GM21526 (cell line): Measurements from ENCODE around the gene CTBP2.

Experiments used
- ATAC-seq: cut with Tn5 transposase; IDR thresholded peaks from one replicate; pipeline ENCODE4 v1.9.1; 2021; ENCODE audit warnings: moderate library complexity; ENCODE audit not compliant: unreplicated experiment, low FRiP score

CTBP2 gene

DNA sequence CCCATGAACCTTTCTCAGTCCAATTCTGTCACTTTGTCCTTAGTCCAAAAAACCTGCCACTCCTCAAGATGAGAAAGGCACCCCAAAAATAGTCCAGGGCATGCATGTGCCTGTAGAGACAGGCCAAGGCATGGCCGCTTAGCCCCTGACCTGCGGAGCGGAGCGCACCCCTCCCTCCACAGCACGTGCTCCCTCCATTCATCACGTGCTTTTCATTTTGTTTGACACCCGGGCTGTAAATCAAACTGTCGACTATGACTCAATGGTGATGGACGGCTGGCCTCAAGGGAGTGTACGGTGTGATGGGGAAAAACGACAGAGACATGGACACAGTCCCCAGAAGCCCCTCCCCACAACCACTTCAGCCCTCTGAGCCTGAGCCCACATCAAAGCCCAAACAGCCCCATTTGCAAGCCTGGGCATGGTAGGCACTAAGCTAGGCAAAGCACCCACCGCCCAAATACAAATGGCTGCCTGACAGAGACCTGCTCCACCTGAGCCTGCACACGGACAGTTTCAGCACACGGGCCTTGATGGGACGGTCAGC, 127.8 kb downstream of the CTBP2 start:
- ATAC-seq: no peak

DNA sequence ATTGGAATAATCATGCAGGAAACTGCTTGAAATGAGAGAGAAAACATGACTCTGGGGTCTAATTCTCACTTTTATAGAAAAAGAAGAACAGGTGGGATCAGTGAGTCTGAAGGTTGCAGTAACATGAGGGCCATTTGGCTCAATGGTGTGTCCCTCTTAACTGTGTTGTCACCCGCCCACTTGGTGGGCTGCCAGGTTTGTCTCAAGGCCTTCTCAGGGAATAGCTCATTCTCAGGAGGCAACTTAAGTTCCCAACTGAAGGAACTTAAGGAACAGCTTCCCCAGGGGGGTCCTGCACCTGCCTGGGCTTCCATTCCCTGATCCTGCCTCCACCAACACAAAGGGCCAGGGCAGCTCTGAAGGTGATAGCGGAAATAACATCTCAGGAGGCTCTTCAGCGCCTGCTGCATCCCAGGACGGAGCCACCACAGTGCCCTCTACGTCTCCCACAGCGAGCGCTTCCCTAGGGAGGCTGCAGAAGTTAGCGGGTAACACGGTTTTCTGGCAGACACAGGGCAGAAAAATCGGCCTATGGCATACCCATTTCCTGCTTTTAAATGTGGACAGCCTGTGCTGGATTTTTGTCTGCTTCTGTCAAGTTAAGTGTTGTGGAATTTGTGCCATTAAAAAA, 129.7 kb downstream of the CTBP2 start:
- ATAC-seq: no peak

DNA sequence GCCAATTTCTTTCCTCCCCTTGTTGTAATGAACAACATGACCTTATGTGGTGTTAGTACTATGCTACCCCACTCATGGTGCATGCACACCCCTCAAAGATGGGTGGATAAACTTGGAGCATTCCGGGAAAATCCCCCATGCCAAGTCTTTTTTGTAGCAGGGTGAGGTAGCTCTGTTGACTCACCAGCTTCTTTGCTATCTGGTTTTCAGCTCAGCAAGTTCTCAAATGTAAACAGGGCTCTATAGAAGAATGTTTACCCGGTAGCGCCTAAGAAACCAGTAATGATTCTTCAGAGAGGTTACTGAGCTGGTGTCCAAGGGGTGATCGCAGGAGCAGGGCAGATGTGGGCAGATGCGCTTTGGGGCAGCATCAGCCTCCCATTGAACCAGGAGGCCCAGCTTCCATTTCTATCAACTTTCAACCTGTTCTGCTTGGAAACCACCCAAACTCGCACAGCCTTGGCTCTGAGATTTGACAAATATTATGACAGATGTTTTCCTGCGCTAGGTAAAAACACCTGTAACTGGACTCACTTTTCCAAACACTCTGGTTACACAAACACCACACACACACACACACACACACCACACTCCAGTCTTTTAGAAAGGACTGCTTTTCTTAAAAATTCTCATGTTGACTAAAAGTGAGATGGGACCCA, 130.7 kb downstream of the CTBP2 start:
- no peak for ATAC-seq

DNA sequence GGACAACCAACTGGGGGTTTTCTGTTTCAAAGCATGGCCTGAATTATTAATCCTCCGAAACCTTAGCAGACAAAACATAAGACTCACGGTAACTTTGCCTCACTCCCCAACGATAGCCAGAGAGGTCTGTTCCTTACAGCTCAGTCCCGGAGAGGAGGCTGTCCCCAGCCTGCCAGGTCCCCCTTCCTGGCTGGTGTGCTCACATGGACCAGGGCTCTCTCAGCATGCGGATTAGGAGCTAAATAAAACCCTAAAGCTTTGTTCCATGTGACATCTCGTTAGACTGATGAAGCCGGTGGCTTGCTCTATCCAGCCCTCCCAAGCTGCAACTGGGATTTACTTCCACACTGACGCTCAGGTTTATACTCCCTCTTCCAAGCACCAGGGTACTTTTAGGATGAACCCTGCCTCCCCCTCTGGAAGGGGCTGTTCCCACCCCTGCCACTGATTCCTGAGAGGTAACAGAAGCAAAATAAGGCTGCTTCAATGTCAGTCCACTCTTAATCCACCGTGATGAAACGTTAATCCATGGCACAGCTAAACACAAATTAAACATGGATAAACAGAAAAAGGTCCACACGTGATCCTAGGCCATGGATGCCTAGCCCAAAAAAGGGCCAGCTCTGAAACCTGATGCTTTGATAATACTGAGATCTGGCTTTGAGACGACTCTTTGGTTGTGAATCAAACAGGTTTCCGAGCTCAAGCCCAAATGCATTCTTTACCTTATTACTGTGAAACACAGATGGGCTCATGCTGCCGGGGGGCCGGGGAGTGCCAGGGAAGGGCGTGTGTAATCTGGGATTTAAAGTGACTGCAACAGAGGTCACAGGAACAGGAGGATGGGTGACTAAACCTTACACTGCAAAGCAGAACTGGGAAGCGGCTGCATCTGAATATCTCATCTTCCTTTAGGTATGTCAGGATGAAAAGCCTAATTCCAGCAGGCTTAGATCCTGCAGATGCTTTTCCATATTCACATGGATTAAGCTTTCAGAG, 132.2 kb downstream of the CTBP2 start:
- no peak for ATAC-seq

DNA sequence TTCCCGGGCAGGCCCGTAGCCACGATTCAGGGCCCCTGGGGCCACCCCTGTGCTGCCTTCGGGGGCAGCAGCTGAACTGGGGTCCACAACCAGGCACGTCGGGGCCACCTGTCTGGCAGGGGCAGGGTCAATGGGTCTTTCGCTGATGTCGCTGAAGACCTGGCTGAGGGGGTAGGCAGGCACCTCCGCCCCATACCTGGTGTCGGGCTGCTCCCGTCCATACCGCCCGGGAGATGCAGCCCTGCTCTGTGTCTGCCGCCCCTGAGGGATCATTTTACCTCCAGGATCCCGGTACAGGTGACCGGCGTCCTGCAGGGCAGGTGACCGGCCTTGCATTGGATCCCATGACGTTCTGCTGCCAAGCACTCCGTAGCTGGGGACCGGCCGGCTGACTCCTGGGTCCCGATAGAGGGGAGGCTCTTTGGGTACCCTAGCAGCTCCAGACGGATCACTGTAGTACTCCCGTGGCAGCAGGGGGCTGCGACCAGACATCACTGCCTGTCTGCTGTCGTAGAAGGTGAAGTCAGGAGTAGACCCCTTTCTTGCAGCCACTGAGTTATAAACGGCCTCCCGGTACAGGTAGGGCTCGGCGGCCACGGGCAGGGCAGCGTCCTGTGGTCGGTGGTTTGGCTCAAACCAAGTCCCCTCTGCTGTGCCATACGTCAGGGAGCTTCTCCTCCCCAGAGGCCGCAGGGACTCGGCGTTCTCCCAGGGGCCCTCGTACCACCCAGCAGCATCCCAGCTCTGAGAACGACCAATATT, 133.2 kb downstream of the CTBP2 start:
- ATAC-seq: no peak

DNA sequence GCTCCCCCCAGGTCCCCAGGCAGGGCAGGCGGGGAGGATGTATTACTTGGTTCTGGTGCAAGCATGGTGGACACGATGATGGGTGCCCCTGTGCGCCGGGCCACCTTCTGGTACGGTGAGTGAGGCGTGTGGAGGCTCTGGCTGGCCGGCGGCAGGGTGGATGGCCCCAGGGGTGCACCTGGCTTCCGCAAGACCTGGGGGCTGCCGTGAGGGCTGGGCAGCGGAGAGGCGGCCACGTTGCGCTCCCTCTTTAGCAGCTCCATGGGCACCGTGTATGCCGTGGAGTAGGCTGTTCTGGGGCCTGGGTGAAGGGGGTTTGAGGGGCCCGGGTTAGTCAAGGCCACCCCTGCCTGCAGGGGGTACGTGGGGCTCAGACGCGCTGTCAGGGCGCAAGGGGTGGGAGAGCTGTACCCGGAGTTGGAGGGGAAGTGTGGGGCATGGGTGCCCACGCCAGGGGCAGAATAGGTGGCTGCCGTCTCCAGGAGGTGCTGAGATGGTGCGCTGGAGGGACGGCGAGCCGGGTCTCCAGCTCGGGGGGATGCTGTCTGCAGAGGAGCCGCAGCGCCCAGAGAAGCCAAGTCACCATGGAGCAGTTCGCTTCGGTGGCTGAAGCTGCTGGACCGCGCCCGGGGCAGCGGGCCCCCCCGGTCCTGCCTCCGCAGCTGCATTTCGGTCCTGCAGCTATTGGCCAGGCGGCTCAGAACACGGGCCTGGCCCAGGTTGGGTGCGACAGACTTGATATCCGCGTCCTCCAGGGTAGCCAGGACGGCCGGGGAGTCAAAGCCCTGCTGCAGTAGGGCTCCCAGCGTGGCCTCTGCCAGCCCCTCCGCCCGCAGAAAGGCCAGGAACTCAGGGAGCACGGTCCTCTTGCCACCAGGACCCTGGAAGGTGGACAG, 134.1 kb downstream of the CTBP2 start:
- no peak for ATAC-seq

DNA sequence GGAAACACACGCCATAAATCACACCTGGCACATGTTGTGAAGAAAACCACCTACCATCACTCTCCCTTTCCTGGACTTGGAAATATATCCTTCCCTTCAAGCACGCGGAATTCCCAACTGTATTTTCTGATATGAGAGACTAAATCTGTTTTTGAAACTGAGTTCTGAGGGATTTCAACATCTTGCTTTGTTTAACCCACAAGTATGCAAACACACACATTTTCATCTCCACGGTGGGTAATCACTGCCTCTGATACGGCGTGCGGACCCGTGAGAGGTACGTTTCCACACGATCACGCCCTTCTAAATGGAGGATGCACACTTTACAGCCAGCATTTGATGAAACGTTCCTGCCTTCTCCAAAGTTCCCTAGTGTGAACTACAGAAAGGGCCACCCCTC, 135.0 kb downstream of the CTBP2 start:
- no peak for ATAC-seq

DNA sequence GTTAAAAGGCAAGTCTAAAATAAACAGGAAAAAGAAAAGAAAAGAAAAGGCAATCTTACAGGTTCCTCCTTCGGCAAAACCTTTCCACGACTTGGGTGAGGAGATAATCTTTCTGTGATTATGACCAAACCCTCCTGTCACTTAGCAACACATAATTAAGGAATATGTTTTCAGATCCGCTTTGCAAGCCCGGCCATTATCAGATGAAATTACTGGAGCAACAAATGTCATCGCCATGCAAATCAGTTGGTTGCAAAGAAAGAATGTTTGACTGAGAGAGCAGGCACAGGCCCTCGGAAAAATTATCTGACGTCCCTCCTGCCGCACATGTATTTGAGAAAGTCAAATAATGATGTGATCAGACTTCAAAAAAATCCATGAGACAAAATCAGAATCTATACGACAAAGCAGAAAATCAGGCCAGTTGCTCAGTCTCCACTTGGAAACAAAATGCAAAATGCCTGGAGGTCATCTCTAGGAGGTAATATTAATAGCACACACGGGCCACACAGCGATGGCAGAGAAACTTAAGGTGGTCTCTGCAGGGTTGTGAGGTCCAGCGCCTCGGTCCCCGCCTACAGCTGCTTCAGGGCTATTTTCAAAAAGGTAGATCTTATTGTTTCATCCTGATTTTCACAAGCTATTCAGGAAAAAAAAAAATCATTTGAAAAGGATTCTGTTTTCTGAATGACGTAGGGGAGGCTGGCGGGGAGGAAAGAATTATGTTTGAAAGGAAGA, 135.7 kb downstream of the CTBP2 start:
- no peak for ATAC-seq

DNA sequence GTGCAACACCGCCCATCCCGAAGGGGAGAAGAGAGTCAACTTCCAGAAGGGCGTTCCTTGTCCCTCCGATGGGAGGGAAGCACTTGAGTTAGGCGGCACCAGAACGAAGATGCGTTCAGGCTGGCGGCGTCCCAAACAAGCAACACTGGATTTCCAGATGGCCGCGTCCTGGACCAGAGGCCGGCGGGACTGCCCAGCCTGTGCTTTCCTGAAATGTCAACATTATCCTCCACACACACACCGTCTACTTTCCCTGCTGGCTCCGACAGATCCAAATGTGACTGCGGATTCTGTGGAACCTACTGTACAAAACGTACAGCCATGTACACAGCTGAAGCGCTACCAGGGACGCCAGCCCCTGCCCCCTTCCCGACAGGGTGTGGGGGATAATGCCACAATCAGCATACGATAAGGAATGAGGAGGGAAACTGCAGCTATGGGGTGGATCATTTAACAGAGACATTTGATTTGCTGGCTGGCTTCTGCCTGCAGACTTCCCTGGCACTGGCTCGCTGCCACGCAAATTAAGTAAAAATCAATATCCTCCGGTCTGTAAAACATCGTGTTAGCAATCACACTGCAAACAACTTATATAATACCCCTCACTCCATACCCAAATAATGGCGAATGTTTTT, 136.4 kb downstream of the CTBP2 start:
- no peak for ATAC-seq

DNA sequence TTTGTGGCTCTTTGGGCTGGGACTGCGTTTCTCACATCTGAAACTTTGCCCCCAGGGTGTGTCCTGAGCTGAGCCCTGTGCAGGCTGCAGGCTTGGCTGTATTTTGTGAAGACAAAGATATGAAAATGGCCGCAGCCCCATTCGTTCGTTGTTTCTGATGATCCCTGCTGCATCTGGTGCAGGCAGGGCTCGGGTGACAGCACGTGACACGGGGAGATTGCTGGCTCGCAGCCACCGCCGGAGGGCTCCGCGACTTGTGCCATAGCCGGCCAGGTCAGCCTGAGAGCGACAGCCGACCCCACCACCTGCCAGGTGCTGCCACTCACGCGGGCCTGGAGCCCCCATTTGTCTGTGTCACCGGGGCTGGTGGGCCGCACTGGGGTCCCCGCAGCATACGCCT, 137.1 kb downstream of the CTBP2 start:
- no peak for ATAC-seq

DNA sequence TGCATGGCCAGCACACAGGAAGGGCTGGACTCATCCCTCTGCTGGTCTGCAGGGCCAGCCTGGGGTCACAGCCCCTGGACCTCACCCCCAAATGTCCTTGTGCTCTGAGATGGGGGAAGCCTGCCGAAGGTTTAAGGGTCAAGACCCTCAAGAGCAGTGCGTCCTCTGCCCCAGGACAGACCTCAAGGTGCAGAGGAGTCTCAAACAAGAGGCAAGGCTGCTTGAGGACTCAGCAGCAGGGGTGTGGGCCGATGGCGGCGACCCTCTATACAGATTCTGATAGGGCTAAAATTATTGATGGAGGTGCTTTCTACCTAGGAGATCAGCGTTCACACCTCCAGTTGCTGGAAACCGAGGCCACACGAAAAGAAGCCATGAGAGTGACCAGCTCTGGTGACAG, 137.7 kb downstream of the CTBP2 start:
- no peak for ATAC-seq

DNA sequence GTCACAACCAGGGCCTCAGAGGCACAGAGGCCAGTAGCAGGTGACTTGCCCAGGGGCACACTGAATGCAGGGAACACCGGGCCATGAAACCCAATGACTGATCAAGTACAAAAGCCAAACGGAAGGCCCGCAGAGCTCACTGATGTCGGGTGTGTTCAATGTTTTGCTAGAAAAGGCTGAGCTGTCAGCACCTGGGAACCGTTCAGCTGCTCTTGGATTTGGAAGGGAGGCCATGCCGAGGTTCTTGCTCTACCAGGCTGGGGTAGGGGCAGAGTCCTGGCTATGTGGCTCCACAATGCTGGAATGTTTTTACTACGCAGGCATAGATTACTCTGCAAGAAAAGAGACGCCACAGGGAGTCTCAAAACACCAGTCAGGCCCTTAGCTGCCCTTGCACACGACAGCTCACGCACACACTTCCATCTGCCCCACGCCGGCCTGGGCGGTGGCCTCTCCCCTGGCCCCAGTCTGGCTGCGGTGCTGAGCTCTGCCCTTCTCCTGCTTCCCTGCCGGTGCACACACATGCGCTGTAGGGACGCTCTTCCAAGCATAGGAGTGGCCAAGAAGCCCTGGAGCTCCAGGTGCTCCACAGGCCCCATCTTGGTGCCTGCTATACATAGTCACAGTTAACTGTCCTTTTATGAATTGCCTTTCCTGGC, 138.5 kb downstream of the CTBP2 start:
- ATAC-seq: no peak

DNA sequence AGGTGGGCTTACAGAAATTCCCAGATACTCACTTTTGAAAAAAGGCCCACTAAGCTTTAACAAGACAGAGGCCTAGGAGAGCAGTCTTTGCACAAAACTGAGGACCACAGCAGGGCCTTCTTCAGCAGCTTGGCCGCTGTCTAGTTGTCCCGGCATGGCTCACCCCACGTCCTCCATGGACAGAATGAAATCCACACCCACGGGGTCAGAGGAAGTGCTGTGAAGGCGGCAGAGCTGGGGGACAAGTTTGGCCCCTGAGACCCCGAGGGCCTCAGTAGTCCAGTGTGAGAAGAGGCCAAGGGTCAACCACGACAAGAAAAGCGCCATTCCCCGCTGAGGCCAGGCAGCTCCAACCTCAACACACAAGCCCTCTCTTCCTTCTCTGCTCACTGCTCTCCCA, 139.5 kb downstream of the CTBP2 start:
- no peak for ATAC-seq

DNA sequence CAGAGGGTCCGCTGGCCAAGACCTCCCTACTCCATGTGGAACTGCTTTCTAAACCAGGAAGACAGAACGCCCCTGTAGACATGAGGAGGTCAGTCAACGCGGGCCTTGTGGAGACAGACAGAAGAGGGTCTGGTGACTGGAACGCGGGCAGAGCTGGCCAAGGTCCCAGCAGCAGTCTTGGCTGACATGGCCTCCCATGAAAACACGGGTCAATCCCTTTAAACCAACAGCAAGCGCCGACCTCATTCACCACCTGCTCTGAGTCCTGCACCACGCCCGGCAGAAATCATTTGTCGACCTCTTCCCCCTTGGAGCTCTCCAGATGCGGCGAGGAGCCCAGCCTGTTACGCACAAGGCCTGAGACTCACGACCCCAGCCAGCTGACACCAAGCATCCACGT, 140.0 kb downstream of the CTBP2 start:
- ATAC-seq: no peak

DNA sequence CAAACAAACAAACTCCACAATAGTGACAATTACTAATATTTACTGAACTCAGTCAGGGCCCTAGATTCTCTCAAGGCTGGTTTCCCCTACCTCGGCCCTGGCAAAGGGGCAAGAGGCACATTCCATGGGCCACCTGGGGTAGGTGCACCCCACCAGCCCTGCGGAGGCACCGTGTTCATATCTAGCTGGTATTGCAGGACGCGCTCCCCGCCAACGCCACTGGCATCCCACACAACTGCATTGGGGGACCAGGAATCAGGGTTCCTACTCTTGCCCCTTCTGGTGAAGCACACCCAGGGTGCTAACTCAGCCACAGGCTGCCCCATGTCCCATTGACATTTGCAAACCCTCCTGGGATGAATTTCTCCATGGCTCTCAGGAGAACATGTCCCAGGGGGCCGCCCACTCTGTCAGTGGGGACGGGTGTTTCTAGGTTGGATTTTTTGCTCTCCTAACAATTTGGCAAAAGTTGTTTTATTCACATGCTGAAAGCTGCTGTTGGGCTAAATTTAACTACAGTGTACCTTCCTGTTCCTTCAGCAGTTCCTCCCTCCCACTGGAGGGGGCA, 141.7 kb downstream of the CTBP2 start:
- no peak for ATAC-seq

DNA sequence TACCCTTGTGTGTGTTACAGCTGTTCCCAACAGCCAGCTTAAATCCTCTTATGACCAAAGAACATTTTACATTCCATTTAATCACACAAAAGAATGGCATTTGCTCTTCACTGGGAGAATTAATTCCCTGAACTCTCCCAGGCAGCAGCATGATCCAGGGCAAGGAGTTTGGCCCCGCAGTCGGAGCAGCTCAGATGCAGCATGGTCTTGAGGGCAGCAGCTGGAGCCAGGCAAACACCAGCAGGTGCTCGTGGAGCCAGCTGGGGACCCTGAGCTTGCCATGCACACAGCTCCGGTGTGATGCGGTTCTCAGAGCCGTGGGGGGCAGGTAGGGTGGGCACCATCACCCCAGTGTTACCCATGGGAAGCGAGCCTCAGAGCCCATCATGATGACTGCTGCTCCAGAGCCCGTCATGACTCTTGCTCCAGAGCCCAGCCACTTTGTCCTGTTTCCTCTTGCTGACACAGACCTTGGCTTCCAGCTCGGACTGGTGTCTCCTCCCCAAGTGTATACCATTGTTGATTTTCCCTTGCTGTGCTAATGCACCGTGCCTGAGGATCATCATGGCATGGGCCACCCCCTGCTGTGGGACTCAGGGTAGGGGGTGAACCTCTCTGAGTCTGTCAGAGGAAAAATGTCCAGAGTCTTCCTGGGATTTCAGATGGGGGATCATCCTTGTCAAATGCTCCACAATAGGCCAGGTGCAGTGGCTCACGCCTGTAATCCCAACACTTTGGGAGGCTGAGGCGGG, 142.6 kb downstream of the CTBP2 start:
- no peak for ATAC-seq
